Central memory CD4-positive, alpha-beta T cell (primary cell): Measurements from ENCODE around the gene RGMA.
"Not testable (repeated sequence)": the region's sequence is repeated elsewhere in the genome, so short reads cannot be mapped to it uniquely, and the experiment has no call there.

ENCODE experiments used
- DNase-seq: peaks from one replicate; pipeline ENCODE4 v3.0.0; 2022

Gene RGMA

GRCh38 chr15:93066224-93066681 is 22.8 kb downstream of the RGMA start:
- no peak for DNase-seq

GRCh38 chr15:93065641-93066045 is 23.4 kb downstream of the RGMA start:
- no peak for DNase-seq

GRCh38 chr15:93063796-93064690 is 25.0 kb downstream of the RGMA start:
- DNase-seq, result no peak

- no peak for DNase-seq
These were observed 25.7 kb downstream of the RGMA start for GRCh38 chr15:93063262-93063671.

GRCh38 chr15:93062628-93063261 is 26.3 kb downstream of the RGMA start:
- not testable (repeated sequence) for DNase-seq

GRCh38 chr15:93060336-93061248 is 28.4 kb downstream of the RGMA start:
- no peak for DNase-seq

- DNase-seq, result no peak
These were observed 29.6 kb downstream of the RGMA start for GRCh38 chr15:93059442-93059841.

- no peak for DNase-seq
These were observed 30.0 kb downstream of the RGMA start for GRCh38 chr15:93058904-93059427.

GRCh38 chr15:93058128-93058527 is 30.9 kb downstream of the RGMA start:
- no peak for DNase-seq

GRCh38 chr15:93057618-93058017 is 31.4 kb downstream of the RGMA start:
- DNase-seq, result no peak

GRCh38 chr15:93056836-93057235 is 32.2 kb downstream of the RGMA start:
- DNase-seq, result no peak

- no peak for DNase-seq
These were observed 33.8 kb downstream of the RGMA start for GRCh38 chr15:93055211-93055610.

- no peak for DNase-seq
These were observed 36.7 kb downstream of the RGMA start for GRCh38 chr15:93052090-93052879.

GRCh38 chr15:93051236-93052089 is 37.5 kb downstream of the RGMA start:
- no peak for DNase-seq

GRCh38 chr15:93050648-93051047 is 38.4 kb downstream of the RGMA start:
- no peak for DNase-seq

- DNase-seq, result no peak
These were observed 39.0 kb downstream of the RGMA start for GRCh38 chr15:93049914-93050578.

GRCh38 chr15:93049233-93049632 is 39.8 kb downstream of the RGMA start:
- DNase-seq, result no peak

- no peak for DNase-seq
These were observed 40.3 kb downstream of the RGMA start for GRCh38 chr15:93048759-93049161.

GRCh38 chr15:93048426-93048721 is 40.6 kb downstream of the RGMA start:
- no peak for DNase-seq

- DNase-seq, result peak; percentile 36
These were observed 41.2 kb downstream of the RGMA start for GRCh38 chr15:93047621-93048425.
